UCSD-AML1 (cell line): ENCODE data around the gene AK3.

ENCODE experiments used
- DNase-seq: peaks from one replicate; lab custom pipeline; 2025; ENCODE audit not compliant: unreplicated experiment; lab: John Stamatoyannopoulos, UW

The AK3 gene

GRCh38 chr9:4750023-4750673 is 9.1 kb upstream of the AK3 start:
- no peak for DNase-seq

GRCh38 chr9:4748612-4749011 is 7.6 kb upstream of the AK3 start:
- DNase-seq, result no peak

DNA sequence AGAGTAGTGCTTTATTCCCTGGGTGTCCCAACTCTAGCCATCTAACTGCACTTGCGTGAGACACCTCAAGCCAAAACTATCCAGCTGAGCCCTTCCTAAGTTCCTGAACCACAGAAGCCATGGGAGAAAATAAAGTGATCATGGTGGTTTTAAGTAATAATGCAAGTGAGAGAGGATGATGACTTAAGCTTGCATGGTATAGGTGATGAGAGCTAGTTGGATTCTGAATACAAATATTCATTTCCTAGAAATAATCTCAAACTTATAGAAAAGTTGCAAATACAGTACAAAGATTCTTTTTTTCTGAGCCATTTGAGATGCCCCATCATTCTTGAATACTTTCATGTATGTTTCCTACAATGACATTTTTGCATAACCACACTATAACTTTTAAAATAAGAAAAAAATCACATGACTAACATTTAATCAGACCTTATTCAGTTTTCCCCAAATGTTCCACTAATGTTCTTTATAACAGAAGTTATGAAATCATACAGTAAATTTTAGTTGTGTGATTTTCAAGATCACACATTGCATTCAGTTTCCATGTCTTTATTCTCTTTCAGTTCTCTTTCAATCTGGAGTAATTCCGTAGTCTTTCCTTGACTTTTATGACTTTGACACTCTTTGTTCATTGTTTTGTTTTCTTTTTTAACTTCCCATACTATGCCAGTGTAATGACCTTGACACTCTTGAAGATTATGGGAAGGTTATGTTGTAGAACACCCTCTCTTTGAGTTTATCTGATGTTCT is 5.5 kb upstream of the AK3 start:
- no peak for DNase-seq

DNA sequence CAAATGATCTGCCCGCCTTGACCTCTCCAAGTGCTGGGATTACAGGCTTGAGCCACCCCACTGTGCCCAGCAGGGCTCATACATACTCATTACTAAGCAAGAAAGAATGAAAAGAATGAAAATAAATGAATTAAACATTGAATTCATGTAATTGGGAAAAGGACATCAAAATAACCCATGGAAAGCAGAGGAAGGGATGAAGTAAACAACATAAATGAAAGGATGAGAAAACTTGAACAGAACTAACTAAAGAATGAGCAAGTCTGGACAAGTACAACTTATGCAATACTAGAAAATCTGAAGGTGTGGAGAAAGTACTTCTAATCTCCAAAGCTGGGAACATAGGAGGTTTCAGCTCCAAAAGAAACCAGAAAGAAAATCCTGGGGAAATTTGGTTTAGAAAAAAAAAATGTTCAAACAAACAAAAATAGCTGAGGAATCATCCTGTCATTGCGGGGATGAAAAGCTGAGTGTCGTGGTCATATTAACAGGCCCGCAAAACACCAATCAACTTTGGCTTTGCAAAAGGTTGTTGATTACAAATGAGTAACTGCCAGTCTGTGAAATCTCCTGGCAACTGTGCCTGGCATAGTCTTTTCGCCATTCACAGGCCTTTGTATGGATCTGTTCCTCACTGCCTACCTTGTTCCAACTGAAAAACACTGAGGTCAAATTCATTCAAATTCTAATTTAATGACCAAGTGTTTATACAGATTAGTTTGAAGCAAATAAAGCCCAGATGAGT is 2.3 kb upstream of the AK3 start:
- DNase-seq, result no peak

DNA sequence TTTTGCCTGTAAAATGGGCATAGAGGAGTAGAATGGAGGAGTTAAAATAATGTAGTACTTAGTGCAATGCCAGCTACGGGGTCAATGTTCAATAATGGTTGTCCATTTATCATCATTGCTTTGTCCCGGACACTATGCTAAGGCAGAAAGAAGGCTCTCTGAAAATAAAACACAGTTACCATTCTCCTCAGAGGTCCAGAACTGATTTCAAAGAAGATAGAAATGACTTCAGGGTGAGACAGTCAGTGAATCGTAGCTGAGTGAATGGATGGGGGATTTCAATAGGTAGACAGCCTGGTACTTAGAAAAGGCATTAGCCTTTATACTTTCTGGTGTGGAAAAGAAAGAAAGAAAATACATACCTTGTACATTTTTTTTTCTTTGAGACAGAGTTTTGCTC is 1.2 kb upstream of the AK3 start:
- DNase-seq, result no peak

GRCh38 chr9:4741365-4742089 is 525 bp upstream of the AK3 start:
- DNase-seq, result no peak

- no peak for DNase-seq
Measured at GRCh38 chr9:4740388-4740637, 689 bp downstream of the AK3 start.

DNA sequence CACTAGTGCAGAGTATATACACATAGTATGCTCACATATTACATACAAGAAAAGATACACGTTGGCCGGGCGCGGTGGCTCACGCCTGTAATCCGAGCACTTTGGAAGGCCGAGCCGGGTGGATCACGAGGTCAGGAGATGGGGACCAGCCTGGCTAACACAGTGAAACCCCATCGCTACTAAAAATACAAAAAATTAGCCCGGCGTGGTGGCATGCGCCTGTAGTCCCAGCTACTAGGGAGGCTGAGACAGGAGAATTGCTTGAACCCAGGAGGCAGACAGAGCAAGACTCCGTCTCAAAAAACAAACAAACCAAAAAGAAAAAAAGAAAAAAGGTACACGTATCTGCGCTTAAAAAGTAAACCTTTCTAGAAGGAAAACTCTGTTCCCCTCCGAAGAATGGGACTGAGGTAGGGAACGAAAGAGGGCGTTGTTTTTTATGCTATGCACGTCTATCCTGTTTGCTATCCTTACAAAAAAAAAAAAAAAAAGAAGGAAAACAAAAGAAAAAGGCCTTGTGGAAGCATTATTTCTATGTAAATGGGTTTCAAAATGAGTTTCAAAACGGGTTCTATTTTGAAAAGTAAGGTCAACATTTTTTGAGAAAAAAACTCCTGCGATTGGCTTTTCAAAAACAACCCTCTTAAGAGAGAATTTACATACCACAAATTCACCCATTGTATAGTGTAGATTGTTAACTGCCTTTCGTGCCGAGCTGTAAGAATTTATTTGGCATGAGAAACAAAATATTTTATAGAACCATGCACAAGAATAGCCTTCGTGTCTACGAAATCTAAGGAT is 1.2 kb downstream of the AK3 start:
- no peak for DNase-seq

GRCh38 chr9:4738866-4739586 is 2.0 kb downstream of the AK3 start:
- DNase-seq, result no peak

- no peak for DNase-seq
Measured at GRCh38 chr9:4734150-4734549, 6.9 kb downstream of the AK3 start.

GRCh38 chr9:4732890-4733289 is 8.1 kb downstream of the AK3 start:
- no peak for DNase-seq

DNA sequence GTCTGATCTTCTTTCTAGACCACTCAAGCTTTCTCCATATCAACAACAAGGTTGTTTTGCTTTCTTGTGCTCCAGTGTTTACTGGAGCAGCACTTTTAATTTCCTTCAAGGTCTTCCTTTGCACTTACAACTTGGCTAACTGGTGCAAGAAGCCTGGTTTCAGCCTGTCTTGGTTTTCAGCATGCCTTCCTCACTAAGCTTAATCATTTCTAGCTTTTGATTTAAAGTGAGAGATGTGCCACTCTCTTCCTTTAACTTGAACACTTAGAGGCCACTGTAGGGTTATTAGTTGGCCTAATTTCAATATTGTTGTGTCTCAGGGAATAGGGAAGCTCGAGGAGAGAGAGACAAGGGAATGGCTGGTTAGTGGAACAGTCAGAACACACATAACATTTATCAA is 13.4 kb downstream of the AK3 start:
- no peak for DNase-seq

GRCh38 chr9:4725706-4726442 is 15.1 kb downstream of the AK3 start:
- no peak for DNase-seq

GRCh38 chr9:4721736-4722135 is 19.3 kb downstream of the AK3 start:
- no peak for DNase-seq

GRCh38 chr9:4718911-4719310 is 22.1 kb downstream of the AK3 start:
- DNase-seq, result no peak

DNA sequence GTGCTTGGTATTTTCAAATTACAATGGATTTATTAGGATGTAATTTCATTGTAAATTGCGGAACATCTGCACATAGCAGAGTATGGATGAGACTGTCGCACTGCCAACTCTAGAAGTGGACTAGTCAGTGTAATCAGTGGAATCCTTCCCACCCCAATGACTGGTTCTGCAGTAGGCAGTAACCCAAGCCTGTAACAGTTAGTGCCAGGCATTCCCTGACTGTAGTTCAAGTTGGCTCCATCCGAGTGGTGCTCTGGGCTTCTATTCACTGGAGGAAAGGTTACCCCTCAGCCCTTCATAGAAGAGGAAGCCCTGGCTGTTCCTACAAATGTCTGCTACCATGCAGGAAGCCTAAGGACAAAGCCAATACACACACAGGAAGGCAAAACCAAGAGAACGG is 23.2 kb downstream of the AK3 start:
- no peak for DNase-seq

DNA sequence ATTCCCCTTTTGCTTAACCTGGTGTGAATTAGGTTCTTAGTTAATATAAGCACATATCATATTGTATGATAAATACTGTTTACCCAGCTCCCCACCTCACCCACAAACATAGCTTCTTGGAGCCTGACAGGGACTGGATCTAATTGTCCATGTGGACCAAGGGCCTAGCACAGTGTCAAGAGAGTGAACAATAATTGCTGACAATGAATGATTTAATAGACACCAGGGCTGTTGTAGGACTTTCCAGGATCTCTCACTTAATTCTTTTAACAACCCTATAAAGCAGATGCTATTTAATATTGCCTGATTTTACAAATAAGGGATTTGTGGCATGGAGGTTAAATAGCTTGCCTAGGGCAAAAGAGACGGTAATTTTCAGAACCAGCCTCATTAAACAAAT is 24.8 kb downstream of the AK3 start:
- no peak for DNase-seq

DNA sequence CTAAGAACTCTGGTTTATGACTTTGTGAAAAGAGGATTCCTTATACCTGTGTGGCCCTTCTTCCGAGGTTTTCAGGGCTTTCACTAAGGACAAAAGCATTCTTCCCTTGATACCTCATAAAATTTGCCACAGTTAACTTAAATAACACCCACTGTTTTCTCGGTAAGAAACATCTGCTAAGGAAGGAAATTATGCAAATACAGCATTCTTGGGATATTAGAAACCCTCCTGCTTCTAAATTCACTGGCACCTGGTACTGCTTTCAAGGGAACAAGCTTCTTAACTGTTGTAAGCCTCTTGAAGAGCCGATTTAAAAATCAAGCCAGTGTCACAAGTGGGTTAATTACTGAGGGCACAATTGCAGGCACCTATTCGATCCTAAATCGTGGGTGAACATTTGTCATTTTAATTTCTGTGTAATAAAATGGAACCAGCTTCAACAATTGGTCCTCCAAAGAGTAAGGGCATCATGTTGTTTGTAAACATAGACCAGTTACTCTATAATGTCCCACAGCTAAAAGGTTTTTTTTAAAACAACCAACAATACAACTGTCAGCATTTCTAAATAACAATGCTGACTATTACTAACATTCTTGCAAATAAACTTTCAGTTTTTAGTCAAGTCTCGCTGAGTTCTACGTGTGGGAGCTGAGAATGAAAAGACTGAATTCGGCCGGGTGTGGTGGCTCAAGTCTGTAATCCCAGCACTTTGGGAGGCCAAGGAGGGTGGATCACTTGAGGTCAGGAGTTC is 26.6 kb downstream of the AK3 start:
- no peak for DNase-seq

- DNase-seq, result no peak
Measured at GRCh38 chr9:4713849-4714248, 27.2 kb downstream of the AK3 start.
